Smooth muscle cell (in vitro differentiated cells): ENCODE measurements around the gene LRRK1. TPM values are rescaled to one million over a fixed set of nuclear protein-coding genes. Genes with fewer than 3 reads are reported as not detected.

Experiments used
- DNase-seq: peaks from one replicate; lab custom pipeline; 2025; ENCODE audit not compliant: unreplicated experiment; lab: John Stamatoyannopoulos, UW
- H2AFZ ChIP-seq: fragments of 200-600 bp; sonication (generic); 2 replicates; pipeline ENCODE4 v1.6.0; 2016; ENCODE audit warnings: antibody characterized with exemption, low read depth, mild to moderate bottlenecking
- H3F3A ChIP-seq: fragments of 200-600 bp; sonication (generic); 2 replicates; pipeline ENCODE4 v1.6.0; 2017; ENCODE audit warnings: antibody characterized with exemption, low read depth
- H3K27ac ChIP-seq: fragments of 200-600 bp; sonication (generic); 2 replicates; pipeline ENCODE4 v1.5.1; 2016; ENCODE audit warnings: low read depth, mild to moderate bottlenecking
- H3K27me3 ChIP-seq: fragments of 200-600 bp; sonication (generic); 2 replicates; pipeline ENCODE4 v1.6.1; 2016; ENCODE audit warnings: low read depth, mild to moderate bottlenecking
- H3K36me3 ChIP-seq: fragments of 200-600 bp; sonication (generic); 2 replicates; pipeline ENCODE4 v1.5.1; 2016; ENCODE audit warnings: low read depth
- H3K4me1 ChIP-seq: fragments of 200-600 bp; sonication (generic); 2 replicates; pipeline ENCODE4 v1.5.1; 2016; ENCODE audit warnings: low read depth
- H3K4me2 ChIP-seq: fragments of 200-600 bp; sonication (generic); 2 replicates; pipeline ENCODE4 v1.6.0; 2016; ENCODE audit warnings: mild to moderate bottlenecking
- H3K4me3 ChIP-seq: fragments of 200-600 bp; sonication (generic); 2 replicates; pipeline ENCODE4 v1.5.1; 2016; ENCODE audit warnings: mild to moderate bottlenecking
- H3K79me2 ChIP-seq: fragments of 200-600 bp; sonication (generic); 2 replicates; pipeline ENCODE4 v1.6.0; 2016; ENCODE audit warnings: low read depth, mild to moderate bottlenecking
- H3K9ac ChIP-seq: fragments of 200-600 bp; sonication (generic); 2 replicates; pipeline ENCODE4 v1.6.0; 2016; ENCODE audit warnings: low read depth
- H3K9me3 ChIP-seq: fragments of 200-600 bp; sonication (generic); replicated peaks from 2 replicates; pipeline ENCODE4 v1.5.1; 2016; ENCODE audit warnings: low read depth
- H4K20me1 ChIP-seq: fragments of 200-600 bp; sonication (generic); 2 replicates; pipeline ENCODE4 v1.6.0; 2016; ENCODE audit warnings: low read depth
- CTCF ChIP-seq: fragments of 200-600 bp; sonication (generic); IDR thresholded peaks from 2 replicates; pipeline ENCODE4 v1.5.1; 2017; ENCODE audit warnings: borderline replicate concordance, mild to moderate bottlenecking, antibody characterized with exemption; ENCODE audit not compliant: insufficient read depth, poor library complexity, severe bottlenecking
- whole genome bisulfite sequencing: methylation state at CpG from one replicate; pipeline ENCODE4 v1.1.7; 2016; ENCODE audit warnings: low lambda C conversion rate; 5-methylcytosine and 5-hydroxymethylcytosine counted together
- polyA plus RNA-seq: library from polyadenylated mRNA; unstranded; fragments of >200 nt; fragmentation: Nextera tagmentation; extraction: Ambion mirVana; gene quantifications from 2 replicates; pipeline ENCODE4 v1.2.1, GENCODE V29; 2016
- total RNA-seq: library from RNA; depleted of rRNA; stranded (reverse); fragments of >200 nt; gene quantifications from 2 replicates; pipeline ENCODE4 v1.2.3, GENCODE V29; 2014

LRRK1 gene
- total and polyA plus RNA-seq, 2 experiments from 2014 or later = 1.1 to 1.6 TPM

GRCh38 chr15:101055411-101055810 lies 136.3 kb downstream of the LRRK1 start:
- Histone ChIP-seq H2AFZ (no peak overlapping the region), H3K9me3 (no peaks in the 10 kb centered on the region), H3K4me2 (no peak overlapping the region), H4K20me1 (no peaks in the 10 kb centered on the region), H3K36me3 (no peaks in the 10 kb centered on the region), H3K4me3 (no peak overlapping the region), H3K4me1 (no peaks in the 10 kb centered on the region), H3K79me2 (no peaks in the 10 kb centered on the region), H3K9ac (no peak overlapping the region), H3K27ac (no peak overlapping the region), H3K27me3 (no peaks in the 10 kb centered on the region), H3F3A (no peaks in the 10 kb centered on the region)
- no peak for DNase-seq
- 93% methylated on average over 2 of the region's 2 CpGs for WGBS
- no peak for TF ChIP-seq CTCF

- H3K79me2 ChIP-seq = no peaks in the 10 kb centered on the region
- H3K4me2 ChIP-seq = no peak overlapping the region
- H3K4me1 ChIP-seq = no peaks in the 10 kb centered on the region
- no peaks in the 10 kb centered on the region for H3K9me3 ChIP-seq
- 93% methylated on average over 15 of the region's 15 CpGs for WGBS
- no peak for TF ChIP-seq CTCF
- H3K27ac ChIP-seq = no peak overlapping the region
- H3K36me3 ChIP-seq = no peaks in the 10 kb centered on the region
- H3F3A ChIP-seq = no peaks in the 10 kb centered on the region
- no peak overlapping the region for H3K9ac ChIP-seq
- H3K27me3 ChIP-seq = no peaks in the 10 kb centered on the region
- DNase-seq = no peak
- no peak overlapping the region for H3K4me3 ChIP-seq
- no peak overlapping the region for H2AFZ ChIP-seq
- H4K20me1 ChIP-seq = no peaks in the 10 kb centered on the region
Measured at GRCh38 chr15:101056366-101057334, 137.5 kb downstream of the LRRK1 start.

- DNase-seq = no peak
- Histone ChIP-seq H3K4me1 (peaks cover 5% of the 10 kb centered on the region), H3K9me3 (no peaks in the 10 kb centered on the region), H3F3A (no peaks in the 10 kb centered on the region), H3K79me2 (no peaks in the 10 kb centered on the region), H2AFZ (no peak overlapping the region), H3K27me3 (no peaks in the 10 kb centered on the region), H4K20me1 (no peaks in the 10 kb centered on the region), H3K36me3 (no peaks in the 10 kb centered on the region), H3K4me2 (no peak overlapping the region), H3K9ac (no peak overlapping the region), H3K27ac (no peak overlapping the region), H3K4me3 (no peak overlapping the region)
- WGBS = 87% methylated on average over 14 of the region's 14 CpGs
- TF ChIP-seq CTCF = no peak
Measured at GRCh38 chr15:101057841-101058407, 138.8 kb downstream of the LRRK1 start.
